T-cell (primary cell): Measurements from ENCODE around the gene KDELR1. TPM values are rescaled to one million over a fixed set of nuclear protein-coding genes. Genes with fewer than 3 reads are reported as not detected.

Experiments used
- ATAC-seq, 4 experiments: fragments of 200-7000 bp in 3 of 4; fragments of 150-1000 bp in 1 of 4; cut with Tn5 transposase; replicated peaks in 1 of 4; 1 replicate in 3 of 4; 2 replicates in 1 of 4; pipeline ENCODE4 v1.10.0; 2021; ENCODE audit warnings: moderate library complexity in 3 of 4, mild to moderate bottlenecking in 2 of 4, moderate number of reproducible peaks in 1 of 4
- CTCF ChIA-PET, 2 donors: fragments of 300-600 bp; sonication (Branson Sonifier 250); formaldehyde crosslinking; loops; one replicate each; lab custom pipeline; 2022; ENCODE audit warnings: antibody characterized with exemption in 2 of 2; lab: Charles Lee
- POLR2A ChIA-PET, 2 donors: fragments of 300-600 bp; sonication (Branson Sonifier 250); formaldehyde crosslinking; loops; one replicate each; lab custom pipeline; 2022; ENCODE audit warnings: antibody characterized with exemption in 2 of 2; lab: Charles Lee
- DNase-seq, 35 experiments: peaks; one replicate each; pipeline versions ENCODE4 v3.0.0 to v3.0.0-alpha.2; 2013 to 2023
- H3K27ac ChIP-seq: one replicate; pipeline ENCODE4 v1.5.1; 2013; ENCODE audit warnings: low read length
- H3K27me3 ChIP-seq, 2 experiments: replicated peaks in 1 of 2; 1 replicate in 1 of 2; 2 replicates in 1 of 2; pipeline versions ENCODE4 v1.6.1 to v1.7.0; 2013; ENCODE audit warnings: low read length in 1 of 2, mixed read lengths in 1 of 2; ENCODE audit not compliant: control insufficient read depth in 2 of 2, insufficient read depth in 2 of 2; ENCODE audit errors: extremely low read depth in 1 of 2
- H3K36me3 ChIP-seq, 2 donors: 1 replicate in 1 of 2; 2 replicates in 1 of 2; pipeline versions ENCODE4 v1.6.1 to v1.7.0; 2013; ENCODE audit warnings: low read length in 1 of 2; ENCODE audit not compliant: control insufficient read depth in 2 of 2, insufficient read depth in 1 of 2; ENCODE audit errors: extremely low read depth in 1 of 2
- H3K4me1 ChIP-seq, 2 experiments: 1 replicate in 1 of 2; 2 replicates in 1 of 2; pipeline versions ENCODE4 v1.6.1 to v1.7.0; 2013; ENCODE audit warnings: low read length in 2 of 2, mixed read lengths in 1 of 2; ENCODE audit not compliant: insufficient read depth in 2 of 2, control insufficient read depth in 1 of 2; ENCODE audit errors: extremely low read depth in 1 of 2
- H3K4me3 ChIP-seq, 2 donors: 1 replicate in 1 of 2; 2 replicates in 1 of 2; pipeline versions ENCODE4 v1.5.1 to v1.7.0; 2013; ENCODE audit warnings: mild to moderate bottlenecking in 2 of 2, low read length in 1 of 2, moderate library complexity in 1 of 2; ENCODE audit not compliant: control insufficient read depth in 1 of 2; ENCODE audit errors: extremely low read depth in 1 of 2
- H3K9me3 ChIP-seq: 2 replicates; pipeline ENCODE4 v1.7.0; 2013
- H3K27ac Mint-ChIP-seq, 2 donors: one replicate each; pipeline ENCODE4 v1.8.0; 2020 to 2021; ENCODE audit warnings: mild to moderate bottlenecking in 2 of 2, mixed read lengths in 2 of 2
- H3K27me3 Mint-ChIP-seq, 2 donors: one replicate each; pipeline ENCODE4 v1.8.0; 2021 to 2022; ENCODE audit warnings: mixed read lengths in 2 of 2
- H3K36me3 Mint-ChIP-seq: one replicate; pipeline ENCODE4 v1.8.0; 2021; ENCODE audit warnings: mixed read lengths
- H3K4me1 Mint-ChIP-seq, 3 donors: one replicate each; pipeline ENCODE4 v1.8.0; 2020 to 2022; ENCODE audit warnings: mixed read lengths in 3 of 3, mild to moderate bottlenecking in 1 of 3
- H3K4me3 Mint-ChIP-seq, 3 donors: one replicate each; pipeline ENCODE4 v1.8.0; 2020 to 2022; ENCODE audit warnings: mild to moderate bottlenecking in 3 of 3, mixed read lengths in 3 of 3, moderate library complexity in 3 of 3
- H3K9me3 Mint-ChIP-seq, 3 donors: one replicate each; pipeline ENCODE4 v1.8.0; 2020 to 2022; ENCODE audit warnings: mixed read lengths in 3 of 3
- WGBS: methylation state at CpG from one replicate; pipeline ENCODE4 v1.1.5; 2013; ENCODE audit warnings: missing lambda C conversion rate; ENCODE audit not compliant: insufficient coverage; 5-methylcytosine and 5-hydroxymethylcytosine counted together
- total RNA-seq, 35 experiments: library from RNA in 6 of 35; stranded (reverse) in 6 of 35; fragments of 120-200 nt in 1 of 35; gene quantifications; one replicate each; pipeline versions ENCODE4 v1.2.1 to v1.2.4 and lab custom pipeline; 2013 to 2026

KDELR1 gene
- total RNA-seq, 5 donors from 2014 or later (not counting 1 experiment from before 2014, with no cell fraction given): 40.9 to 55.9 (median 47.5) TPM

DNA sequence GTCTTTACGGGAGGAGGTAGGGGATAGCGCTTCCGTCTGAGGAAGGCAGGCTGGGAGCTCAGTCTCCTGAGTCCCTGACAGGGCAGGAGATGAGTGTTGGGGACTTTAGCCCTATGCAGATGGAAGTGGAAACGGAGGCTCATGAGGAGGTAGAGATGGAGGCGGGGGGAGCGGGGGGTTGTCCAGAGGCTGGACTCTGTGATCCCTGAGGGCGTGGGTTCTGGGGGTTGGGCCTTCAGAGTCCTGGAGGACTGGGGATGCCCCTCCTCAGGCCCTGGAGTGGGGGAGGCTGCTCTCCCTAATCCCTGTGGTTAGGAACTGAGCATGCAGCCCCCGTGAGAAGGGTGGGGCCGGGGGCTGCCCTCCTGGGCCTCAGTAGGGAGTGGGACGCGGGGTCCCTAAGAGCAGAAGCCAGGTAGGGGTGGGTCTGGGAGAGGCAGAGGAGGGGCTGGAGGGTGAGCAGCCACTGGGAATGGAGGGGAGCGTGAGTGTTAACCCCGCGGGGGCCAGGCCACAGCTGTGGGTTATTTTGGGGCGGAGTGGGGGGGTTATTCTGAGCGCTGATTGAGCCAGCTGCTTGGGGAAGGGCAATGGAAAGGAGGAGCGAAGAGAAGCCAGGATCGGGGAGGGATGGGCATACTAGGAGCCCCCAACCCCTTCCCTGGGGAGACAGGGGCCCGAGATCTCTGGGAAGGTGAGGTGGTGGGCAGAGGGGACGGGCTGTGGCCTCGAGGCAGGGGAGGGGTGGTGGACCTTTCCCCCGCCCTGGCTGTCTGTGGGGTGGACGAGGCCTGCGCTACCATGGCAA lies 4.9 kb upstream of the KDELR1 start:
- peaks cover 39 to 51% (median 50%) of the 10 kb centered on the region in 3 donors for H3K4me1 Mint-ChIP-seq

DNA sequence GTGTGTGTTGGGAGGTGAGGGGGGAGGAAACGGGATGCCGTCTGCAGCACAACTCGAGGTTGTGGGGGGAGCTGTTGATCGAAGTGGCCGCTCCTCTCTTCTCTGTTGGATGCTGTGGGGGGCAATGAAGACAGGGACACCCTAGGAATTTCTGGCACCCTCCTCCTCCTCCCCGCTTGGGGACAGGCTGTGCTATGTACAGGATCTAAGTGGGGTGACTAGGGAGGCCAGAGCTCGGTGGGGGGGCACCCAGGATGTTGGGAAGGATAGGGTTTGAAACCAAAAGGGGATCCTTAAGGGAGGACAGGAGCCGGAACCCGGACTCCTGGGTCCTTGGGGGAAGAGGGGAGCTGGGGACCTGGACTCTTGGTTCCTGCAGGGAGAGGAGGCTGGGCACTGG lies 4.1 kb upstream of the KDELR1 start:
- ATAC-seq (no peak), DNase-seq (peak in 1 of 35 experiments; percentile 21)
- H3K36me3 ChIP-seq: no peaks in the 10 kb centered on the region
- Mint-ChIP-seq H3K27ac (no peak overlapping the region), H3K4me3 (peak overlapping the region in 2 of 3 donors; percentile 13 to 56), H3K4me1 (peaks cover 39 to 55% (median 50%) of the 10 kb centered on the region in 3 donors), H3K9me3 (peaks cover 0 to 6% (median 0%) of the 10 kb centered on the region in 3 donors), H3K27me3 (peaks cover 27 to 35% of the 10 kb centered on the region in 2 donors), H3K36me3 (no peaks in the 10 kb centered on the region)
- ChIA-PET POLR2A (interaction anchor here in 1 of 2 donors (0.7 kb wide), 1 partner anchor 12 kb away, joined by 7 read pairs; no protein-coding TSS in a partner anchor), CTCF (interaction anchor here in 1 of 2 donors (0.6 kb wide), 2 partner anchors 8 to 35 kb away, joined by 3 to 5 read pairs; no protein-coding TSS in a partner anchor)
- H3K4me3 ChIP-seq: no peak overlapping the region
- H3K4me1 ChIP-seq: peaks cover 5 to 72% of the 10 kb centered on the region in 2 experiments
- WGBS: 22% methylated on average over 6 of the region's 9 CpGs
- no peaks in the 10 kb centered on the region for H3K9me3 ChIP-seq
- H3K27me3 ChIP-seq: peaks cover 2 to 53% of the 10 kb centered on the region in 2 experiments
- no peak overlapping the region for H3K27ac ChIP-seq

More for the DNA sequence above, 4.9 kb upstream of the KDELR1 start:
- Histone ChIP-seq H3K27ac (no peak overlapping the region), H3K9me3 (no peaks in the 10 kb centered on the region), H3K4me1 (peaks cover 5 to 65% of the 10 kb centered on the region in 2 experiments), H3K36me3 (no peaks in the 10 kb centered on the region), H3K27me3 (peaks cover 2 to 53% of the 10 kb centered on the region in 2 experiments), H3K4me3 (no peak overlapping the region)
- no peak for ATAC-seq
- Mint-ChIP-seq H3K36me3 (no peaks in the 10 kb centered on the region), H3K4me3 (peak overlapping the region in 1 of 3 donors; percentile 56), H3K9me3 (peaks cover 0 to 6% (median 0%) of the 10 kb centered on the region in 3 donors), H3K27me3 (peaks cover 27 to 35% of the 10 kb centered on the region in 2 donors), H3K27ac (no peak overlapping the region)
- ChIA-PET CTCF (no interaction called here), POLR2A (no interaction called here)
- DNase-seq: no peak
- 65% methylated on average over 22 of the region's 24 CpGs for WGBS

GRCh38 chr19:48395170-48395455 lies 3.8 kb upstream of the KDELR1 start:
- DNase-seq: no peak
- Histone ChIP-seq H3K4me3 (no peak overlapping the region), H3K27ac (no peak overlapping the region), H3K36me3 (no peaks in the 10 kb centered on the region), H3K4me1 (peaks cover 5 to 76% of the 10 kb centered on the region in 2 experiments), H3K27me3 (peaks cover 2 to 53% of the 10 kb centered on the region in 2 experiments), H3K9me3 (no peaks in the 10 kb centered on the region)
- Mint-ChIP-seq H3K36me3 (no peaks in the 10 kb centered on the region), H3K27me3 (peaks cover 27 to 35% of the 10 kb centered on the region in 2 donors), H3K27ac (no peak overlapping the region), H3K4me3 (peak overlapping the region in 1 of 3 donors; percentile 56), H3K9me3 (peaks cover 0 to 6% (median 0%) of the 10 kb centered on the region in 3 donors), H3K4me1 (peaks cover 41 to 56% (median 50%) of the 10 kb centered on the region in 3 donors)
- ChIA-PET CTCF (interaction anchor here in 1 of 2 donors (0.6 kb wide), 2 partner anchors 8 to 35 kb away, joined by 3 to 5 read pairs; no protein-coding TSS in a partner anchor), POLR2A (interaction anchor here in 1 of 2 donors (0.7 kb wide), 1 partner anchor 12 kb away, joined by 7 read pairs; no protein-coding TSS in a partner anchor)
- WGBS: 6% methylated on average over 3 of the region's 6 CpGs
- no peak for ATAC-seq

GRCh38 chr19:48394331-48395169 lies 3.2 kb upstream of the KDELR1 start:
- Histone ChIP-seq H3K36me3 (peaks cover 0 to under 1% of the 10 kb centered on the region in 2 donors), H3K9me3 (no peaks in the 10 kb centered on the region), H3K27ac (no peak overlapping the region), H3K27me3 (peaks cover 2 to 53% of the 10 kb centered on the region in 2 experiments), H3K4me1 (peaks cover 5 to 79% of the 10 kb centered on the region in 2 experiments), H3K4me3 (no peak overlapping the region)
- Mint-ChIP-seq H3K36me3 (no peaks in the 10 kb centered on the region), H3K9me3 (peaks cover 0 to 4% (median 0%) of the 10 kb centered on the region in 3 donors), H3K27me3 (peaks cover 27 to 35% of the 10 kb centered on the region in 2 donors), H3K4me3 (peak overlapping the region; percentile 43 to 91 (median 65)), H3K27ac (no peak overlapping the region), H3K4me1 (peaks cover 40 to 57% (median 49%) of the 10 kb centered on the region in 3 donors)
- ChIA-PET POLR2A (interaction anchor here in 1 of 2 donors (0.7 kb wide), 1 partner anchor 13 kb away, joined by 7 read pairs; no protein-coding TSS in a partner anchor), CTCF (no interaction called here)
- 4% methylated on average over 21 of the region's 38 CpGs for WGBS
- peak in 1 of 35 experiments; percentile 30 for DNase-seq
- no peak for ATAC-seq

DNA sequence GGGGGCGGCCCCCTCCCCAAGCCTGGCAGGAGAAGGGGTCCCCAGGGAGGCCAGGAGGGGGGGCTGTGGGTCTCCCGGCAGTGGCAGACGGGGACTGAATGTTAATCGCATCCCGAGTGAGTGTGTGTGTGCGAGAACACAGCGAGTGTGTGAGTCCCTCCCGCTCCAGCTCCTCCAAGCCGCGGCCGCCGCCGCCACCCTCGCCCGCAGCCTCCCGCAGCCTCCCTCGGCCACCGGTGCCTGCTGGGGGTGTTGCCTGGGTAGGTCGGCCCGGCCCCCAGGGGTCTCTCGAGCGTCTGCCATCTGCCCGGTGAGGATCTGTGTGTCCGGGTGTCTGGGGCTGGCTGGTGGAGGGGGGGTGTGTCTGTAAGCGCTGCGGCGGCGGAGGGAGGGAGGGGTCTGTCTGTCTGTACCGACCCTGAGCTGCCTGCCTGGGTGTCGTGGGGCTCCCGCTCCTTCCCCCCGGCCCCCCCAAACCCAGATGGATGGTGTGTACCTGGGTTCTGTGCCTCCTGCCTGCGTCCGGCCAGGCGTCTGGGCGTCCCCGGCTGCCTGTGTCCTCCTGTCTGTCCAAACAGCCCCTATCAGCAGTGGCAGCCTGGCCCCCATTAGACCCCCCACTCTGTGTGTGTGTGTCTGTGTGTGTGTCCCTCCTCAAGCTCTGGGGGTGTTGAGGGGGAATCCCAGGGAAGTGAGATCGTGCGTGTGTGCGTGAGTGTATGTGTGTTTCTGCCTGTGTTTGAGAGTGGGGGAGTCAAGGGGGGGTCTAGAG lies 2.4 kb upstream of the KDELR1 start, which contains the start of gene GRIN2D:
Gene GRIN2D (plus strand): TSS at position 110 of the 772 bp plus-strand sequence. CDS start 4,725 bp downstream, outside the sequence.
- ATAC-seq (no peak), DNase-seq (peak in 6 of 35 experiments; percentile 16 to 40 (median 26))
- no peaks in the 10 kb centered on the region for H3K9me3 ChIP-seq
- peaks cover 0 to 8% of the 10 kb centered on the region in 2 donors for H3K36me3 ChIP-seq
- peaks cover 5 to 75% of the 10 kb centered on the region in 2 experiments for H3K4me1 ChIP-seq
- H3K27me3 ChIP-seq: peaks cover 2 to 53% of the 10 kb centered on the region in 2 experiments
- no peak within 1 kb of the TSS for H3K4me3 ChIP-seq
- Mint-ChIP-seq H3K36me3 (peaks cover under 1% of the 10 kb centered on the region), H3K9me3 (no peaks in the 10 kb centered on the region), H3K27me3 (peaks cover 27 to 35% of the 10 kb centered on the region in 2 donors), H3K27ac (no peak within 1 kb of the TSS), H3K4me3 (peak within 1 kb of the TSS; percentile 43 to 91 (median 67)), H3K4me1 (peaks cover 38 to 59% (median 46%) of the 10 kb centered on the region in 3 donors)
- CTCF ChIA-PET: no interaction called here
- POLR2A ChIA-PET: no interaction called here
- 2% methylated on average over 27 of the region's 40 CpGs for whole genome bisulfite sequencing
- H3K27ac ChIP-seq: no peak within 1 kb of the TSS
